ENCODE data around the gene EMCN. TPM values are rescaled to one million over a fixed set of nuclear protein-coding genes. Genes with fewer than 3 reads are reported as not detected.

EMCN gene
- total and polyA plus RNA-seq, 10 of the 15 experiments (the other 5 are each of a cell fraction or from before 2014, with no cell fraction given), result not detected

GRCh38 chr4:100361336-100361735 lies 156.5 kb downstream of the EMCN start:
- ChIA-PET CTCF (no interaction called here), RAD21 (ENCODE audit: unreplicated experiment) (no interaction called here), SMC1A (ENCODE audit: uncharacterized antibody, unreplicated experiment) (interaction anchor here (0.7 kb wide), 1 partner anchor 261 kb away, joined by 3 read pairs; no protein-coding TSS in a partner anchor), POLR2A (interaction anchor here (0.6 kb wide), 1 partner anchor 35 kb away, joined by 3 read pairs; no protein-coding TSS in a partner anchor)
- no peak for FAIRE-seq
- no peak for DNase-seq (ENCODE audit: low read depth, low spot score)
- Histone ChIP-seq H4K20me1 (ENCODE audit: control insufficient read depth, insufficient read depth) (no peaks in the 10 kb centered on the region), H3K79me2 (ENCODE audit: control insufficient read depth, insufficient read depth, low read length) (no peaks in the 10 kb centered on the region), H3K27me3 (replicated peaks in 1 of 2; ENCODE audit: control insufficient read depth in 2 of 2, insufficient read depth in 2 of 2, low read length in 1 of 2) (no peaks in the 10 kb centered on the region), H3K36me3 (ENCODE audit: control insufficient read depth in 2 of 2, insufficient read depth in 2 of 2, low read length in 1 of 2) (no peaks in the 10 kb centered on the region), H3K9ac (ENCODE audit: control insufficient read depth, insufficient read depth, low read length) (no peak overlapping the region), H3K9me3 (replicated peaks; ENCODE audit: control insufficient read depth, insufficient read depth, low read length) (no peaks in the 10 kb centered on the region), H2AFZ (ENCODE audit: control insufficient read depth, low read depth, low read length) (no peak overlapping the region), H3K4me2 (ENCODE audit: control insufficient read depth, insufficient read depth) (no peak overlapping the region), H3K4me1 (ENCODE audit: control insufficient read depth, insufficient read depth, low read length) (no peaks in the 10 kb centered on the region), H3K27ac (ENCODE audit: control insufficient read depth, insufficient read depth) (no peak overlapping the region), H3K4me3 (no peak overlapping the region)
- in situ Hi-C loops (cut with MboI) (no loop called here), intact Hi-C loops (cut with micrococcal nuclease; ENCODE audit: unreplicated experiment) (no loop called here)
- 0% methylated on average over 1 of the region's 1 CpG for WGBS (ENCODE audit: insufficient coverage, insufficient replicate concordance, low lambda C conversion rate, missing lambda C conversion rate)
- no TSS peak for BruUV-seq (replicated peaks)
- ATAC-seq, result no peak
- TF ChIP-seq WRNIP1 (IDR thresholded peaks at IDR 0.05; ENCODE audit: borderline replicate concordance, low read depth, low read length) (no peak), EZH2 (IDR thresholded peaks at IDR 0.05; ENCODE audit: borderline replicate concordance, control insufficient read depth, low read depth, low read length) (no peak), SMC3 (IDR thresholded peaks at IDR 0.05; ENCODE audit: borderline replicate concordance, low read length) (no peak), NKRF (conservative IDR thresholded peaks at IDR 0.05) (no peak), EED (IDR thresholded peaks at IDR 0.05; ENCODE audit: low read depth) (no peak), PRDM15 (CRISPR knock-in tag; IDR thresholded peaks at IDR 0.05) (no peak), CREM (IDR thresholded peaks at IDR 0.05; ENCODE audit: low read depth) (no peak), IRF3 (IDR thresholded peaks at IDR 0.05) (no peak), ZZZ3 (IDR thresholded peaks at IDR 0.05; ENCODE audit: control insufficient read depth, insufficient read length, low read depth) (no peak), STAT3 (IDR thresholded peaks at IDR 0.05; ENCODE audit: low read depth, low read length) (no peak), SP1 (IDR thresholded peaks at IDR 0.05; ENCODE audit: low read depth, low read length) (no peak), ATF2 (IDR thresholded peaks at IDR 0.05; ENCODE audit: low read length) (no peak), RUNX3 (IDR thresholded peaks at IDR 0.05; ENCODE audit: low read length) (no peak), NFIC (IDR thresholded peaks at IDR 0.05; ENCODE audit: low read depth, low read length) (no peak), JUND (IDR thresholded peaks at IDR 0.05; ENCODE audit: low read depth, low read length) (no peak), SPI1 (IDR thresholded peaks at IDR 0.05; ENCODE audit: borderline replicate concordance, insufficient read depth, low read depth, low read length) (no peak)
